Urinary bladder (tissue), 4 donors: Measurements from ENCODE around the gene DVL3. TPM values are rescaled to one million over a fixed set of nuclear protein-coding genes. Genes with fewer than 3 reads are reported as not detected.

Experiments used
- DNase-seq: peaks from one replicate; pipeline ENCODE4 v3.0.0-alpha.2; 2015; ENCODE audit errors: extremely low spot score
- H3K27ac ChIP-seq: one replicate; pipeline ENCODE4 v1.5.1; 2013; ENCODE audit warnings: low read depth, mild to moderate bottlenecking, moderate library complexity
- H3K36me3 ChIP-seq: one replicate; pipeline ENCODE4 v1.6.1; 2013; ENCODE audit warnings: mild to moderate bottlenecking, moderate library complexity; ENCODE audit not compliant: insufficient read depth
- H3K4me1 ChIP-seq: one replicate; pipeline ENCODE4 v1.6.1; 2013; ENCODE audit warnings: mild to moderate bottlenecking, moderate library complexity; ENCODE audit not compliant: insufficient read depth
- H3K4me3 ChIP-seq: one replicate; pipeline ENCODE4 v1.5.1; 2013; ENCODE audit warnings: low read depth, low read length
- WGBS: extraction: QIAGEN DNeasy Blood & Tissue Kit; methylation state at CpG from one replicate; pipeline ENCODE4 v1.1.7; 2013; 5-methylcytosine and 5-hydroxymethylcytosine counted together
- polyA plus RNA-seq: library from polyadenylated mRNA; stranded (reverse); fragments of 200-250 nt; gene quantifications from one replicate; pipeline ENCODE4 v1.2.3, GENCODE V29; 2013
- total RNA-seq: library from RNA; depleted of rRNA; stranded (reverse); fragments of >200 nt; gene quantifications from one replicate; pipeline ENCODE4 v1.2.3, GENCODE V29; 2014
- donor health status: healthy with polysubstance abuse.
- donor health status: healthy.

The DVL3 gene
- total and polyA plus RNA-seq, 2 donors: 25.2 to 62.2 TPM

DNA sequence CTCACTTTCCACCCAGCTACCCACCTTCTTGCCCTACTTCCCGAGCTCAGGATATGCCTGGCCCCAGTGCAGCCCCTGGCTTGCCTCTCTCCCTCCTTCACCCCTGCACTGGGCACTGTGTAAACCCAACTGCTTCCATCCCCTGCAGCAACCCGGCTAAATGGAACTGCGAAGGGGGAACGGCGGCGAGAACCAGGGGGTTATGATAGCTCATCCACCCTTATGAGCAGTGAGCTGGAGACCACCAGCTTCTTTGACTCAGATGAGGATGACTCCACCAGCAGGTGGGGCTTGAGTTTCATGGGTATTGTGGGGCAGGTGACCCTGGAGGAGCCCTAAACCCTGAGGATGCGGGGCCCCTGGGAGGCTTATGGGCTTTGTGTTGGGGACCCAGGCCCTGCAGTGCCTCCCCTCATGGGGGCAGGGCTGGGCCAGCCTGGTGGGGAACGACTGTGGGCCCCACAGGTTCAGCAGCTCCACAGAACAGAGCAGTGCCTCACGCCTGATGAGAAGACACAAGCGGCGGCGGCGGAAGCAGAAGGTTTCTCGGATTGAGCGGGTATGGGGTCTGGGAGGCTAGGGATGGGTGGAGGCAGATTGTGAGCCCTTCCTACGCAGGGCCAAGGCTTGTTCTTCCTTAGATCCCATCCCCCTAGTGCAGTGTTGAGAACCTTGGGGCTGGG, 9.6 kb downstream of the DVL3 start:
- Histone ChIP-seq H3K4me1 (no peaks in the 10 kb centered on the region), H3K27ac (no peak overlapping the region), H3K4me3 (no peak overlapping the region), H3K36me3 (no peaks in the 10 kb centered on the region)
- DNase-seq: no peak
- WGBS: 92% methylated on average over 16 of the region's 16 CpGs

DNA sequence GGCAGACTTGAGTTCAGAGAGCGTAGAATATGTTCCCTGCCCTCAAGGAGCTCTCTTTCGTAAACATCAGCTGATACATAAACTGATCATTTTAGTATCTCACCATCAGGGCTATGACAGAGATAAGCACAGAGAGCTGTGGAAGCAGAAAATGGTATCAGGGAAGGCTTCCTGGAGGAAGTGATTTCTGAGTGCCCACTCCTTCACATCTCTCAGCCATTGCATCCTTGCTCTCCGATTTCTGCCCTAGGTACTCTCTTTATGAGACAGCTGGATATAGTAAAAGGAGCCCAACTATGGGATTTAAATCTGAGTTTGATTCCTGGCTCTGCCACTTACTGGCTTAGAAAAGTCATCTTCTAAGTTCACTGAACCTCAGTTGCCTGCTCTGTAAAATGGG, 10.4 kb downstream of the DVL3 start:
- H3K36me3 ChIP-seq: no peaks in the 10 kb centered on the region
- no peaks in the 10 kb centered on the region for H3K4me1 ChIP-seq
- H3K27ac ChIP-seq: no peak overlapping the region
- 95% methylated on average over 3 of the region's 3 CpGs for WGBS
- no peak for DNase-seq
- no peak overlapping the region for H3K4me3 ChIP-seq

DNA sequence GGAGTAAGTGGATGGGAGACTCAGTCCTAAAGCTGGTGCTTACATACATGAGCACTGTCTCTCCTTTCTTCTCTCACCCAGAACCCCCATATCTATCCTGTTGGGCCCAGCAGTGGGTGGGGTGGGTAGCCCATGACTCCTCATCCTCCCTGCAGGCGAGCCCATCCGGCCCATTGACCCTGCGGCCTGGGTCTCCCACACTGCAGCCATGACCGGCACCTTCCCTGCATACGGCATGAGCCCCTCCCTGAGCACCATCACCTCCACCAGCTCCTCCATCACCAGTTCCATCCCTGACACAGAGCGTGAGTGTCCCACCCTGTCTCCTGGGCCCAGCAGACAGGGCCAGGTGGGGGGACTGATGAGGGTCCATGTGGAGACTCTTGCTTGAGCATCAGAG, 11.5 kb downstream of the DVL3 start:
- DNase-seq: no peak
- Histone ChIP-seq H3K27ac (no peak overlapping the region), H3K4me3 (no peak overlapping the region), H3K4me1 (no peaks in the 10 kb centered on the region), H3K36me3 (no peaks in the 10 kb centered on the region)
- 94% methylated on average over 6 of the region's 6 CpGs for WGBS

DNA sequence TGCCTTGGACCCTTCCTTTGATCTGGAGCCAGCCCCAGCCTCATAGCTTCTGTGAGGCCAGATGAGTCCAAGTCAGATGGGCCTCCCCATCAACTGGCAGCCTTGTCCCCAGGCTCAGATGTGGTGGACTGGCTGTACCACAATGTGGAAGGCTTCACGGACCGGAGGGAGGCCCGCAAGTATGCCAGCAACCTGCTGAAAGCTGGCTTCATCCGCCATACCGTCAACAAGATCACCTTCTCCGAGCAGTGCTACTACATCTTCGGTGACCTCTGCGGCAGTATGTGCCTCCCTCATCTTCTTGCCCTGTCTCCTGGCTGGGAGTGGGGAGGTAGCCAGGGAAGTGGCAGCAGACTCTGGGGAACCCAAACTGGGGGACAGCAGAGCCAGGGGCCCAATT, 12.6 kb downstream of the DVL3 start:
- no peak for DNase-seq
- Histone ChIP-seq H3K4me1 (no peaks in the 10 kb centered on the region), H3K4me3 (no peak overlapping the region), H3K27ac (no peak overlapping the region), H3K36me3 (no peaks in the 10 kb centered on the region)
- WGBS: 92% methylated on average over 8 of the region's 8 CpGs

DNA sequence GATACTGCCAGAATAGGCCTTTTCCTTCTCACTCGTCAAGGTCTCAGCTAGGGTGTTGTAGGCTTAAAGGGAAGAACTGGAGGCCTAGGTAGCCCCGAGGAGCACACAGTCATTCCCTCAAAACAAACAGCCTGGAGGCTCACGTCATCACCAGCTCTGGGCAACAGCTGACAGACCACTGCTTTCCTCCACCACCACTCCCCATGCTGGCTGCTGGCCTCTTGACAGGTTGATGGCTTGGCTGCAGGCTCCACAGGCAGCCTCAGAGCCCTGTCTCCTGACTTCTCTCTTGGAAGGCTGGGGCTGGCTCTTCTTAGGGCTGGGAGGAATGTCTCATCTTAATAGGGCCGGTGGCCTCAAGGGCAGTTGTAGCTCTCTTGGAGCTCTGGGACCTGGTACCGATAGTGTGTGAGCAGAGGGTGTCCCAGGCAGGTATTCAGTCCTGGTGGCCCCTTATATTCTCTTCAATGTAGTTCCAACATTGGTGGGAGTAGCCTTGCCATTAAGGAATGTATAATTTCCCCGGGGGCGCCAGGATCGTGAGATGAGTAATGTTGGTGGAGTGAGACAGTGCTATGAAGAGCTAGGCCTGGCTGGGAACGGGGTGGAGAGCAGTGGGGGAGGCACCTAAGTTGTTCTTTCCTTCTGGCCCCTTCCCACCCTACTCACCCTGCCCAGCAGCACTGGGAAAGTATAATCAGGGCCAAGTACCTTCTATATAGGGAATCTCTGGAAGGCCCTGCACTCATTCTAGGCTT, 13.4 kb downstream of the DVL3 start:
- no peaks in the 10 kb centered on the region for H3K36me3 ChIP-seq
- 71% methylated on average over 9 of the region's 9 CpGs for WGBS
- no peaks in the 10 kb centered on the region for H3K4me1 ChIP-seq
- no peak for DNase-seq
- H3K27ac ChIP-seq: no peak overlapping the region
- H3K4me3 ChIP-seq: no peak overlapping the region

DNA sequence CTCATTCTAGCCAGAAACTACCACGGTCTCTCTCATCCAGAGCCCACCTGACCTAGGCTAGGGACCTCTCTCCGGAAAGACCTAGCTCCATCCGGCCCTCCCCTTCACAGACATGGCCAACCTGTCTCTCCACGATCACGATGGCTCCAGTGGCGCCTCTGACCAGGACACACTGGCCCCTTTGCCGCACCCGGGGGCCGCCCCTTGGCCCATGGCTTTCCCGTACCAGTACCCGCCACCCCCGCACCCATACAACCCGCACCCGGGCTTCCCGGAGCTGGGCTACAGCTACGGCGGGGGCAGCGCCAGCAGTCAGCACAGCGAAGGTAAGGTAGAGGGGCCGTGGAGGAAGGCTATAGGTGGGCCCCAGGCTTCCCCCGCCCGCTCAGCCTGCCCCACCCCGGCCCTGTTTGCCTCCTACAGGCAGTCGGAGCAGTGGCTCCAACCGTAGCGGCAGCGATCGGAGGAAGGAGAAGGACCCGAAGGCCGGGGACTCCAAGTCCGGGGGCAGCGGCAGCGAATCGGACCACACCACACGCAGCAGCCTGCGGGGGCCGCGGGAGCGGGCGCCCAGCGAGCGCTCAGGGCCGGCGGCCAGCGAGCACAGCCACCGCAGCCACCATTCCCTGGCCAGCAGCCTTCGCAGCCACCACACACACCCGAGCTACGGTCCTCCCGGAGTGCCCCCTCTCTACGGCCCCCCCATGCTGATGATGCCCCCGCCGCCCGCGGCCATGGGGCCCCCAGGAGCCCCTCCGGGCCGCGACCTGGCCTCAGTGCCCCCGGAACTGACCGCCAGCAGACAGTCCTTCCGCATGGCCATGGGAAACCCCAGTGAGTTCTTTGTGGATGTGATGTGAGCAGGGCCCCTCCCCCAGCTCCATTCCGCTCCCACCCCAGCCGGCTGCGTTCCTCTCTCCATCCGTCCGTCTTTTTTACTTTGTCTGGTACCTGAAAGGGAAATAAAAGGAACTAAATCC, 15.0 kb downstream of the DVL3 start:
- no peak overlapping the region for H3K27ac ChIP-seq
- no peak overlapping the region for H3K4me3 ChIP-seq
- 89% methylated on average over 66 of the region's 66 CpGs for WGBS
- DNase-seq: no peak
- H3K4me1 ChIP-seq: no peaks in the 10 kb centered on the region
- H3K36me3 ChIP-seq: no peaks in the 10 kb centered on the region

DNA sequence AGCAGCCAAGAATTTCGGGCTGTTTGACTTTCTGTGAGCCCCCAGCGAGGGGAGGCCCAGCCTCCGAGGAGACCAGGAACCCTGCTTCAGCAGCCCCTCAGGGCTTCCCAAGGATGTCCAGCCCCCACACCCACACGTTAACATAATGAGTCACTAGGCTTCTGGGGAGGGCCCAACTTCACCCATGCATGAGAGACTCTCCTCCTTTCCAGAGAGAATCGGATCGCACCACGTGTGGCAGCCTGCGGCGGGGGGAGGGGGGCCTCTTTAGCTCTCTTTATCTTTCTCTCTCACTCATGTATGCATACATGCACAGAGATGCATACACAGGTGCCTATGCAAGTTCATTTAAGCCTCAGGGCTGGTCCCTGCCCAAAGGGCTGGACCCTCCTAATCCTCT, 16.4 kb downstream of the DVL3 start:
- Histone ChIP-seq H3K36me3 (no peaks in the 10 kb centered on the region), H3K4me1 (no peaks in the 10 kb centered on the region), H3K4me3 (no peak overlapping the region), H3K27ac (no peak overlapping the region)
- 72% methylated on average over 9 of the region's 9 CpGs for WGBS
- no peak for DNase-seq

DNA sequence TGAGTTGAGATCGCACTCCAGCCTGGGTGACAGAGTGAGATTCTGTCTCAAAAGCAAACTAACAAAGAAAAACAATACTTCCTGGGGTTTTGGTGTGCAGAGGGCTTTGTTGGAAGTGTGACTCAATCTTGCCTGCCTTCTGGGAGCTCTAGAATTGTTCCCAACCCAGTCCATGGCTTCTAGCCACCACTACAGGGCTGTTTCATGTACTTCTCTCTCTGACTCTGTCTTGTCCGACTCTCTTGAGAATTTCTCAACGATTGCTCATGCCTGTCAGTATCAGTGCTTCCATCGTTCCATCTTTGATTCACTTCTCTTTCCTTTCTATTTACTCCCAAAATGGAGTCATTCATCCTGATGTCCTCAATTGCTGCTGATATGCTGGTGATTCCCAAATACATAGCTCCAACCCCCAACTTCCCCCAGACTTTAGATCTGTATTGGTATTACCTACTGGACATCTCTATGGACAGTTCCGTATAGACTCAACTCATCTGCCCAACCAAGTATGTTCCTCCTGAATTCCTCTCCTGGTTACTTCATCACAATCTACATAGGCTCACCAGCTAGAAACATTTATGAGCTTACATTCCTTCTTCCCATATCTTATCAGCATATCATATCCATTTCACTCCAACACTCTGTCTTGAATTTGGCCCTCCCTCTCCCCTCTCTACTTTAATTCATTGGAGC, 17.6 kb downstream of the DVL3 start:
- no peaks in the 10 kb centered on the region for H3K36me3 ChIP-seq
- H3K4me1 ChIP-seq: no peaks in the 10 kb centered on the region
- WGBS: 72% methylated on average over 5 of the region's 5 CpGs
- no peak overlapping the region for H3K4me3 ChIP-seq
- H3K27ac ChIP-seq: no peak overlapping the region
- DNase-seq: no peak

DNA sequence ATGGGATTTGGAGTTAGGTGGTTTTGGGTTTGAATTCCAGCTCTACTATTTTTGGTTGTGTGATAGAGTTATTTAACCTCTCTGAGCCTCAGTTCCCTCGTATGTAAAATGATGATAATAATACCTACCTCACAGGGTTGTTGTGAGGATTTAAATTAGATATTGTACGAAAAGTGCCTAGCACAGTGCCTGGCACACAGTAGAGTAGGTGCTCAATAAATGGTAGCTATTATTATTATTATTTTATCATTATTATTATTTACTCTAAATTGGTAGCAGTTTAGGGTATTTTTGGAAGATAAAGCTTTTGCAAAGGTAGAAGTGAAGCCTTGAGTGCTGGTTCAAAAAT, 18.2 kb downstream of the DVL3 start:
- no peaks in the 10 kb centered on the region for H3K4me1 ChIP-seq
- no peaks in the 10 kb centered on the region for H3K36me3 ChIP-seq
- no peak overlapping the region for H3K4me3 ChIP-seq
- no peak for DNase-seq
- whole genome bisulfite sequencing: 80% methylated on average over 2 of the region's 2 CpGs
- no peak overlapping the region for H3K27ac ChIP-seq

DNA sequence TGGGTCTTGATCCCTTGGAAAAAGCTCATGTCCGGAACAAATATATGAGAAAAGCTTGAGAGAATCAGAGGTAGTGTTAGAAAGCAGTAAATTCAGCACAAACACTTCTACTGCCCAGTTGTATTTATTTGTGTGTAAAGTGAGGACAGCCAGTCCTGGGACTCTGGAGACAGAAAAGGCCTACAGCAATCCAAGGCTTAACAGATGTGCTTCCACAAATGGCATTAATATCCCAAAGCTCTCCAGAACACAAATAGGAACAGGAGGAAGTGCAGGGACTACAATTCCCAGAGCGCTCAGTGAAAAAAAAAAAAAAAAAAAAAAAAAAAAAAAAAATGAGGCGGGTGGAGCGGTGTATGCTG, 19.1 kb downstream of the DVL3 start:
- no peak overlapping the region for H3K27ac ChIP-seq
- DNase-seq: no peak
- WGBS: 7% methylated on average over 4 of the region's 4 CpGs
- H3K4me3 ChIP-seq: no peak overlapping the region
- no peaks in the 10 kb centered on the region for H3K4me1 ChIP-seq
- peaks cover 2% of the 10 kb centered on the region for H3K36me3 ChIP-seq

DNA sequence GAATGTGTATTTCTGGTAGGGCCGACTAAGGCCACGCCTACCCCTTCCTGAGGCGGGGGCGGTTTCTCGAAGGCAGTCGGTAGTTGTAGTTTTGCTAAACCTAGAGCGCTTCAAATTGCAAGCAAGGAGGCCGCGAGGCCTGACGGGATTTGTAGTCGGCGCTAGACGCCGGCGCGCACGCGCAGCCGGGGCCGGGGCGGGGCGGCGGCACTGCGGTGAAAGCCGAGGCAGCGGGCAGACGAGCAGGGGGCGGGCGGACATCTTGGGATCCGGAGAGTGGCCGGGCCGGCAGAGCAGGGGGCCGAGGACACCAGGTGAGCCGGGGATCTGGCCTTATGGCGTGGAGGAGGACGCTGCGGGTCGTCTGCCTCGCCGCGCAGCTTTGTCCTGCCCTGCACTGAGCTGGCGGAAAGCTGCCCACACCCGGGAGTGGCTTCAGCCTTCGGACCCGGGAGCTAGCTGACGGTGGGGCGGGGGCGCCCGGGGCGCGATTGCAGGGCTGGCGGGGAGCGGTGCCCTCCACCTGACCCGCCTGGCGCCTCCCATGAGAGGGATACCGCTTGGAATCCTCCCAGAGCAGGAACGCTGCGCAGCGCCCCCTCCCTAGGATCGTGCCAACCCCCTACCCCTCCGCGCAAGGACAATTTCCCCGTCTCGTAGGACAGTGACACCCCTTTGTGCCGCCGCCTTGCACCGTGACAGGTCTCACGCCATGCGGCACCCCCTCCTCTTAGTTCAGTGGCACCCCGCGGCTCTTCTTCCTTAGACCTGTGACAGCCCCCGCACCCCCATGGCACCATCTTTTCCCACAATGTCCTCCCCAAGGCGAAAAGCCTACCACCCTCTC, 19.7 kb downstream of the DVL3 start, which contains the start of gene AP2M1:
Gene AP2M1, plus strand, starts transcription at position 210 of the 847 bp plus-strand sequence. CDS start 2,139 bp downstream, outside the sequence.
- WGBS: under 1% methylated on average over 73 of the region's 73 CpGs
- DNase-seq: peak; percentile 97
- H3K36me3 ChIP-seq: peaks cover 2% of the 10 kb centered on the region

DNA sequence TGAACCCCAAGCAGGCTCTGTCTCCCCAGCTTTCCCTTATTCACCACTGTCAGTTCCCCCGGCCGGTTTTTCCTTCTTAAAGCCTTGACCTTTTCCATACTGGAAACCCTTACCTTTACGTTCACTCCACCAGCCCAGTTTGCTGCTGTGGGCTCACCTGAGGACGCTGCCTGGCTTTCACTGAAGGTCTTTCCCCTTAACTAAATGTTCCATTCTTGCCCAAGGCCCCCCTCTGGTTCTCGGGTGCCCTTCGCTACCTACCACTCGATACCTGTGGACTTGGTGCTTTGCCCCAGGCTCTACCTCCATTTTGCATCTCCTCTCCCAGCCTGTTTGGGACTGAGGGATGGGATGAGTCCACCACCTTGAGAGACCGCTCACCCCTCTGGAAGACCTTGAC, 20.3 kb downstream of the DVL3 start:
- Histone ChIP-seq H3K36me3 (peaks cover 5% of the 10 kb centered on the region), H3K4me3 (peak overlapping the region; percentile 93), H3K4me1 (no peaks in the 10 kb centered on the region), H3K27ac (no peak overlapping the region)
- DNase-seq: no peak
- WGBS: 19% methylated on average over 8 of the region's 8 CpGs

More for the DNA sequence above, 19.7 kb downstream of the DVL3 start, which contains the start of gene AP2M1:
- Histone ChIP-seq H3K27ac (peak within 1 kb of the TSS; percentile 88), H3K4me3 (peak within 1 kb of the TSS; percentile 93), H3K4me1 (no peaks in the 10 kb centered on the region)
